Adipose tissue (tissue), 3 donors: Measurements from ENCODE around the gene PGAP2. TPM values are rescaled to one million over a fixed set of nuclear protein-coding genes. Genes with fewer than 3 reads are reported as not detected.
"Not testable (repeated sequence)": the region's sequence is repeated elsewhere in the genome, so short reads cannot be mapped to it uniquely, and the experiment has no call there.

Experiments
- H3K27ac ChIP-seq: one replicate; pipeline ENCODE4 v1.5.1; 2013; ENCODE audit warnings: low read depth, low read length
- WGBS, 3 donors: extraction: QIAGEN DNeasy Blood & Tissue Kit; methylation state at CpG; one replicate each; pipeline ENCODE4 v1.1.7; 2013; 5-methylcytosine and 5-hydroxymethylcytosine counted together
- polyA plus RNA-seq, 3 donors: library from polyadenylated mRNA; stranded (reverse); fragments of 200-250 nt; gene quantifications; one replicate each; pipeline ENCODE4 v1.2.3, GENCODE V29; 2013
- donor health status: healthy with polysubstance abuse.
- donor health status: Bipolar disorder and iron deficiency.
- donor health status: healthy.

The PGAP2 gene
- polyA plus RNA-seq, 3 donors, result 10.4 to 21.9 (median 11.5) TPM

- 85 to 95% (median 94%) methylated on average over 3 of the region's 3 CpGs for WGBS, 3 donors
- no peak overlapping the region for H3K27ac ChIP-seq
Observed at GRCh38 chr11:3843326-3843725, 35.0 kb downstream of the PGAP2 start.

GRCh38 chr11:3845246-3845645, 36.9 kb downstream of the PGAP2 start:
- WGBS, 3 donors, result 80 to 94% (median 89%) methylated on average over 1 of the region's 1 CpG
- H3K27ac ChIP-seq, result no peak overlapping the region

DNA sequence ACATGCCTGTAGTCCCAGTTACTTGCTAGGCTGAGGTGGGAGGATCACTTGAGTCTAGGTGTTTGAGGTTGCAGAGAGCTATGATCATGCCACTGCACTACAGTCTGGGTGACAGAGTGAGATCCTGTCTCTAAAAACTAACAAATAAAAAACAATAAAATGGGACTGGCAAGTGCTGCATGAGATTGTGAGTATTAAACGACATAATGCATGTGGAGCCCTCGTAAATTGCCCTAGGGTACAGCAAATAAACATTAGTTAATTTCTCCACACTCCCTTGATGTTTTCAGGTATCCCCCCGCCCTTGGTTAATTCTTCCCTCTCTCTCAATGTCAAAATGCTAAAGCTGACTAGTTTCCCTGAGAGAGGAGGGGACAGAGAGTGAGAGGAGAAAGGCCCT, 37.3 kb downstream of the PGAP2 start:
- H3K27ac ChIP-seq, result no peak overlapping the region
- WGBS, 3 donors, result 87 to 94% (median 93%) methylated on average over 3 of the region's 3 CpGs

DNA sequence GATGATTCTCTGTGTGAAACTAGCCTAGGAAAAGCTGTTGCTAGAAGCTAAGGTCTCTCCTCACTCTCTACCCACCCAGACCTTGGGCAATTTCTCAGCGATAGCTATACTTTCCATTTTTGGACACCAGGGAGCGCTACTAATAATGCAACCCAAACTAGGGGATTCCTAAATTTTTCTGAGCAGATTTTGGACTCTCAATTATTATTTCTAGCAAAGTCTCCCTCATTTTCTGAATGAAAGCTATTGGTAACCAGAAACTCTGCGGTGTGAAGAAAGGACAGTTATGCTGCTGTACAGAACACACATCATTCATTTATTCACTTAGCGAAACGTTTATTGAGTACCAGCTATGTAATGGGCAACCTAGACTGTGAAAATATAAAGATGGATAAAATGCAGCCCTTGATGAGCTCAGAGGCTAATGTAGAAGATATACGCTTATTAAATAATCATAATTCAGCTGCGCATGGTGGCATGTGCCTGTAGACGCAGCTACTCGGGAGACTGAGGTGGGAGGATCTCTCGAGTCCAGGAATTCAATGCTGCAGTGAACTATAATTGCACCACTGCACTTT, 41.0 kb downstream of the PGAP2 start:
- WGBS, 3 donors, result 62 to 66% (median 65%) methylated on average over 10 of the region's 10 CpGs
- no peak overlapping the region for H3K27ac ChIP-seq

GRCh38 chr11:3853545-3853842, 45.1 kb downstream of the PGAP2 start:
- H3K27ac ChIP-seq, result no peak overlapping the region
- 95 to 96% (median 96%) methylated on average over 1 of the region's 1 CpG for WGBS, 3 donors

DNA sequence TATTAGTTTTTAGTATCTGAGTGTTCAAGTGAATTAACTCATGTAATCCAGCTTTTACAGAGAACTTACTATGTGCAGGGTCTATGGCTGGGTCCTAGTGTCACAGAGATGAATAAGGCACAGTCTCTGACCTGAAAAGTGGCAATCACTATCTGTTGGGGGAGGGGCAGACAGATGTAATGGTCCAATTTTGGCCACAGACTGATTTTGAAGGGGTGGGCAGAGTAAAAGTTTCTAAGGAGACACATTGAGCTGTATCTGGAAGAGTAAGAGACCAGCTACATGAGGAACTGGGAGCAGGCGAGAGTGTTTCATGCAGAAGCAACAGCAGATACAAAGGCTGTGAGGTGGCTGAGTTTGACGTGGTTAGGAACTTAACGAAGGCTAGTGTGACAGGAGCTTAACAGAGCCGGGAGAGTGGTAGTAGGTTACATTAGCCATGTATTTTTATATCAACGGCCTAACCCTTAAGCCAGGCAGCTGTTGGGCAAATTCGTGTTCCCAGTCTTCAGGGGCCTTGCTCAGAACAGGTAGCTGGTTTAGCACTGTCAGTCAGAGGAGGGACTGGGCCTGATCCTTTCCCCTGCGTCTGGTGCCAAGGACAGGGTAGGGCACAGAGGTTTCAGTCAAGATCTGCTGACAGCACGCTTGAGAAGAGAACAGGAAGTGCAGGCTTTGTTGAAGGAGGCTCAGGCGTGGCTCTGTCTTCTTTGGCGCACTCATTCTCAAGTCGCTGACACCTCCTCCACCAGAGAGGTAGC, 45.7 kb downstream of the PGAP2 start:
- 51 to 64% (median 51%) methylated on average over 11 of the region's 11 CpGs for WGBS, 3 donors
- H3K27ac ChIP-seq, result no peak overlapping the region

- 15 to 22% (median 16%) methylated on average over 7 of the region's 7 CpGs for WGBS, 3 donors
- H3K27ac ChIP-seq, result no peak overlapping the region
Observed at GRCh38 chr11:3854660-3854976, 46.3 kb downstream of the PGAP2 start.

- 0 to 1% (median 1%) methylated on average over 50 to 86 of the region's 87 CpGs for WGBS, 3 donors
- peak within 1 kb of the TSS; percentile 4 for H3K27ac ChIP-seq
Observed at GRCh38 chr11:3854977-3855807, 46.8 kb downstream of the PGAP2 start, which contains the start of gene STIM1. STIM1 (plus strand) TSS chr11:3855664; CDS start chr11:3856271, 607 bp downstream.

GRCh38 chr11:3855808-3856491, 47.6 kb downstream of the PGAP2 start:
- H3K27ac ChIP-seq, result peak overlapping the region; percentile 4
- 1 to 2% (median 2%) methylated on average over 35 to 40 of the region's 40 CpGs for WGBS, 3 donors

GRCh38 chr11:3856856-3857553, 48.6 kb downstream of the PGAP2 start:
- H3K27ac ChIP-seq, result no peak overlapping the region
- 50 to 80% (median 70%) methylated on average over 5 of the region's 5 CpGs for WGBS, 3 donors

GRCh38 chr11:3857628-3858027, 49.3 kb downstream of the PGAP2 start:
- H3K27ac ChIP-seq, result no peak overlapping the region

GRCh38 chr11:3859373-3859881, 51.1 kb downstream of the PGAP2 start:
- no peak overlapping the region for H3K27ac ChIP-seq
- 65 to 71% (median 66%) methylated on average over 4 of the region's 4 CpGs for WGBS, 3 donors

DNA sequence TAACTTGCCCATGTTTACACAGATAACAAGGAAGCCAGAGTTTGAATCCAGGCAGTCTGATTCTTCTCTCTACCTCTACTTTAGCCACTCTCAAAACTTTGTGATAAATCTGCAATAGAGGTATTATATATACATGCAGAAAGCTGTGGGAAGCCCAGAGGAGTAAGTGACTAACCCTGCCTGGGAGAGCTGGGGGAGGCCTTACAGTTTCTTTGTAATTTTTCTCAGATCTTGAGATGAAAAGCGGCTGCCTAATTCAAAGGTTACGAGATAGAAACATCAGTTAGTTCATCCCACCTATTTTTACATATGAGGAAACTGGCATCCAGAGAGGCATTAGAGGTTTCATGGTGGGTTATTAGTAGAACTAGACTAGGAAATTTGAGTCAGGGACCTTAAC, 52.0 kb downstream of the PGAP2 start:
- H3K27ac ChIP-seq, result no peak overlapping the region
- 83 to 96% (median 90%) methylated on average over 2 of the region's 2 CpGs for WGBS, 3 donors

GRCh38 chr11:3860898-3861393, 52.6 kb downstream of the PGAP2 start:
- 74 to 83% (median 77%) methylated on average over 3 to 4 of the region's 4 CpGs for WGBS, 3 donors
- not testable (repeated sequence) for H3K27ac ChIP-seq

DNA sequence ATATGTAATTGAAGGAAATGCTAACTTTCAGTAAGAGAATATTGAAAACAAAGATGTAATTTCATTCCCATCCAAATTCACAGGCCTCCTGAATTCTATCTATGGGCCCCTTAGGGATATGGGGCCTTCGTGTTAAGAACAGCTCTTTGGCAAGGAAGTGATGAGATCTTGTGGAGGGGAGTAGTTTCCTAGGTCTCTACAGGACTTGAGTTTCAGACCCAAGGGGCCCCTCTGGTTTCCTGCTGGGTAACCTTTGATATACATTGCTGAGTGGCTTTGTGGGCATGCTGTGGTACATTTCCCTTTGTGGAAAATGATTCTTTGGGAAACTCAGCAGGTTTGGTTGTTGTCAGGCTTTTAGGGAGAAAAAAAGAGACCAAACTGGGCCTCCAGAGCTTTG, 53.3 kb downstream of the PGAP2 start:
- WGBS, 3 donors, result 11 to 66% (median 18%) methylated on average over 1 of the region's 1 CpG
- no peak overlapping the region for H3K27ac ChIP-seq

DNA sequence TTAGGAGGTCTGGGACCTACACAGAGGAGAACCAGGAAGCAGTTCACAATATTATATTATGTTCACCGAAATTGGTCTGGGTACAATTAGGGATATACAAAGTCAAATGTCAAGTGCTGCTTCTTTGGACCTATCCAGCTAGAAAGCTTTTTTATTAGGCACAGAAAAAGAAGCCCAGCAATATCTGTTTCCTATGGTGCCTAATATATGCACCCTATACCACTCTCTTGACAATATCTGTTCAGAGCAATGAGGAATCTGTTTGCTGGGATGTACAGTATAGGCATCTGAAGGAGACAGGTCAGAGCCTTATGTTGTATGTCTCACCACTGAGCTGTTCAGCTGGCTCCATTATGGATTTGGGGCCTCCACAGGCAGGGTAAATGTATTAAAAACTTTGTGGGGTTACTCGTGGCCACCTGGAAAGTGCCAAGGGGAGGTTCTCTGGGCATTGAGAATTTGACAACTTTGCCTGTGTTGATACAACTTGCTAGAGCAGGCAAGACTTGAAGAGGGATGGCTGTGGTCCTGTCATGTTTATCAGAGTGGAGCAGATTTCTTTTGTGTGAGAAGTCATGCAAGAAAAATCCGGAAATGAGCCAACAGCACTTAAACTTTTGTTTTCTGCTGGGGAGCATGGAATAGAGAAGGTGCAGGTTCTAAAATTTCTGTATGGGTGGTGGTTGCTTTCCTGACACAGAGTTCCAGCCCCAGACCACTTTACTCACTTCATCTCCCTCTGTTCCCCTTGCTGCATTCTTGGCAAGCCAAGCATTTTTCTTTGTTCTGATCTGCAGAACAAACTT, 57.2 kb downstream of the PGAP2 start:
- WGBS, 3 donors, result 34 to 35% (median 35%) methylated on average over 3 of the region's 3 CpGs

DNA sequence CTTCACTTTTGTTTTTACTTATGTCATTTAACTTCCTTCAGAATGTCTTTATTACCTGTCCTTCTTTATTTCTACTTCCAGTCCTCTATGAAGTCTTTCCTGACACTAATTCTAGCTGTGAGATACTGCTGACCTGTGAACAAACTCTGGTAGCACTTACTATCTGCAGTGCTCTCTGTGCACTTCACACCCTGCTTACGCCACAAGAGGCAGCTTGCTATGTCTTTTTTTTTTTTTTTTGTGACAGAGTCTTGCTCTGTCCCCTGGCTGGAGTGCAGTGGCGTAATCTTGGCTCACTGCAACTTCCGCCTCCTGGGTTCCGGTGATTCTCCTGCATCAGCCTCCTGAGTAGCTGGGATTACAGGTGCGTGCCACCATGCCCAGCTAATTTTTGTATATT, 57.8 kb downstream of the PGAP2 start:
- H3K27ac ChIP-seq, result no peak overlapping the region
- 47 to 86% (median 63%) methylated on average over 5 of the region's 5 CpGs for WGBS, 3 donors

More for the DNA sequence above, 57.2 kb downstream of the PGAP2 start:
- no peak overlapping the region for H3K27ac ChIP-seq
